ENCODE data around the gene MYO7A.
"Not testable (repeated sequence)": the region's sequence is repeated elsewhere in the genome, so short reads cannot be mapped to it uniquely, and the experiment has no call there.

The MYO7A gene

GRCh38 chr11:77092382-77092781 lies 35.7 kb upstream of the MYO7A start:
- no peak for DNase-seq (ENCODE audit: extremely low read depth in 1 of 2, low read depth in 1 of 2)

DNA sequence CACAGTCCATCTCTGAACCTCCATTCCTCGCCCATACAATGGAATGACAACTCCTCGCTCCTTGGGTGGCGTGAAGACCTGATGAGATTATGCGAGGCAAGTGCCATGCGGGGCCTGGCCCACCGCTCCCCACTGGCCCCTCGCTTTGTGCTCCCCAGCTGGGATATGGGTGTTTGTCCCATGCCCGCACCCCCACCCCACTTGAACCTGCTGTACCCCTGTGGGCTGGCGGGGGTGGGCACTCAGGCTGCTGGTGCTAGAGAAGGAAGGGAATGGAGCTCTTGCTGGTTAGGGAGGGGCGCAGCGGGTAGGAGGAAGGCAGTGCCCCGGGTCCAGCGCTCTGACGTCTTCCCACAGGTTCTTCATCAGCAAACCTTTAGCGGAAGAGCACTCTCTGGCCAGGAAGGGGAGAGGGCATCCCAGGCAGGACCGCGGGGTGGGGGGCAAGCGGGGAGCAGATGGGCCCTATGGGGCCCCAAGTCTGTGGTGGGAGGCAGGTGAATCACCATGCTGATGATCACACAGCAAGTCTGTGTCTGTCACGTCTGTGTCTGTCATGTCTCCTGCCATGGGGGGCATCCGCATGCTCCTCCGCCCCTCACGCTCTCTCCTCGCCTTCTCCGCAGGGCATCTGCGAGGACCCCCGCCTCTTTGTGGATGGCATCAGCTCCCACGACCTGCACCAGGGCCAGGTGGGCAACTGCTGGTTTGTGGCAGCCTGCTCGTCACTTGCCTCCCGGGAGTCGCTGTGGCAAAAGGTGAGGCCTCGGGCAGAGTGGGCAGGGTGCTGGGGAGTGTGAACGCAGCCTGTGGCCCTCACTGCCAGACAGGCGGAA lies 34.8 kb upstream of the MYO7A start:
- DNase-seq (ENCODE audit: extremely low read depth in 1 of 2, low read depth in 1 of 2): no peak

DNA sequence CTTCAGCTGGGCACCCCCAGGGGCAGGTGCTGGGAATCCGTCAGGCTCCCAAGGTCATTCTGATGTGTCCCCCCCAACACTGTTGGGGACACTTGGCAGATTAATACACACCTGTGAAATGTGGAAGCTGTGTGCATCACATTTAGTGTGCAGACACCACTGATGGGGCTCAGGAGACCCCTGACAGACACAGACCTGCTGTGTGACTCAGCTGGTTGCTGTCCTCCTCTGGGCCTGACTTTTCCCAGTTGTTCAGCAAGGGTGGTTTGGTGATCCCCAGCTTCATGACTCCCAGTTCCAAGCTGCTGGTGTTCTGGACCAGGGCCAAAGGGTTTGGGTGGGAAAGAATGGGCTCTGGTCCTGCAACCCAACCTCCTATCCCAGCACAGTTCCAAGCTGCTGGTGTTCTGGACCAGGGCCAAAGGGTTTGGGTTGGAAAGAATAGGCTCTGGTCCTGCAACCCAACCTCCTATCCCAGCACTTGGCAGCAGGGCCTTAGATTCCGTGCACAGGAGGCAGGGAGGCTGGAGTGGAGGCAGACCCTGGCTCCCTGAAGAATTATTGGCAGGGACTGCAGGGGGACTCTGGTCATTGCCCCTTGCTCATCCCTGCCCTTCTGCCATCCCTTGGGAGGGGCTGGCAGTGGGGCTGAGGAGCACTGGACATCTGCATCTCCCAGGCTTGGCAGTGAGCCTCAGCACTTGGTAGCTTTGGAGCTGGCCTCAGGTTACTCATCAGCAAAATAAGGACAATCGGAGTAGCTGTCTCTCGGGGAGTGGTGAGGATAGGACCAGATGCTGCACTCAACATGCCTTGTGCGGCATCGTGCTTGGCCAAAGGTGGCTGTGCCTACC lies 33.8 kb upstream of the MYO7A start:
- DNase-seq (ENCODE audit: extremely low read depth in 1 of 2, low read depth in 1 of 2): no peak

DNA sequence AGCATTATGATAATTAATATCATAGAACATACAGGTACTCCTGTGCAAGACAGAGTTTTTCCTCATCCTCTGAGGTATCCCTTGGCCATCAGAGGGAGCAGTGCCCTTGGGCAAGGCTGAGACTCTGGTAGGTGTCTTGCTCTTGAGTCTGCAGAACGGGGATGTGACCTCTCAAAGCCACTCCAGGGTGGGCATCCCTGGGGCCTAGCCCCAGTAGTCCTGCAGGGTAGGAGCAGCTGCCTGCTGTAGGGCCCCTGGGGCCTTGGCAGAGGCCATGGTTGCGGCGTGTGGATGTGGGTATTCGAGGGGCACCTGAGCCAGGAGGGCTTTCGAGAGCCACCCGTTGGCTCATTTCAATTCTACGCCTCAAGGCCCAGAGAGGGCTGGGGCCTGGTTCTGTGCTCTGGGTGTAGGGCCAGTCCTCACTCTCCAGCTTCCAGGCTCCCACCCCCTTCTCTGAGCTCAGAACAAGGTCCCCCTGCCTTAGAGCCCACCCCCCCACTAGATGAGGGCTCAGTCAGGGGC lies 33.1 kb upstream of the MYO7A start:
- DNase-seq (ENCODE audit: extremely low read depth in 1 of 2, low read depth in 1 of 2): no peak

- DNase-seq (ENCODE audit: extremely low read depth in 1 of 2, low read depth in 1 of 2): no peak
Measured at GRCh38 chr11:77095551-77096490, 32.2 kb upstream of the MYO7A start.

DNA sequence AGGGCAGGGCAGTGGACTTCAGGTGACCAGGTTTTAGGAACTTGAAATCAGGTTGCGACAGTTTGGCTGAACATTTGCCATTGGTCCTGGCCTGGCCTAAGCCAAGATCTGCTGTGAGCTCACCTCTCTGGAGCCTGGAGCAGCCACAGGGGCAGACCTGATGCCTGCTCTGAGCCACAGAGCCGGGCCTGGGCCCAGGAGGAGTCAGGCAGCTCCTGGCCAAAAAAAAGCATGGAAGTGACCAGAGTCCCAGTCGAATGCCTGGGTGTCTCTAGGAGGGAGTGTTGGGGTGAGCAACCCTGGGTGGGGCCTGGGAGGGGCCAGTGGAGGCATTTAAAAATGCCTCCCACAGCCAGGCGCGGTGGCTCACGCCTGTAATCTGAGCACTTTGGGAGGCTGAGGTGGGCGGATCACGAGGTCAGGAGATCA lies 31.4 kb upstream of the MYO7A start:
- DNase-seq (ENCODE audit: extremely low read depth in 1 of 2, low read depth in 1 of 2): no peak

- not testable (repeated sequence) for DNase-seq (ENCODE audit: extremely low read depth in 1 of 2, low read depth in 1 of 2)
Measured at GRCh38 chr11:77097180-77097579, 30.9 kb upstream of the MYO7A start.

DNA sequence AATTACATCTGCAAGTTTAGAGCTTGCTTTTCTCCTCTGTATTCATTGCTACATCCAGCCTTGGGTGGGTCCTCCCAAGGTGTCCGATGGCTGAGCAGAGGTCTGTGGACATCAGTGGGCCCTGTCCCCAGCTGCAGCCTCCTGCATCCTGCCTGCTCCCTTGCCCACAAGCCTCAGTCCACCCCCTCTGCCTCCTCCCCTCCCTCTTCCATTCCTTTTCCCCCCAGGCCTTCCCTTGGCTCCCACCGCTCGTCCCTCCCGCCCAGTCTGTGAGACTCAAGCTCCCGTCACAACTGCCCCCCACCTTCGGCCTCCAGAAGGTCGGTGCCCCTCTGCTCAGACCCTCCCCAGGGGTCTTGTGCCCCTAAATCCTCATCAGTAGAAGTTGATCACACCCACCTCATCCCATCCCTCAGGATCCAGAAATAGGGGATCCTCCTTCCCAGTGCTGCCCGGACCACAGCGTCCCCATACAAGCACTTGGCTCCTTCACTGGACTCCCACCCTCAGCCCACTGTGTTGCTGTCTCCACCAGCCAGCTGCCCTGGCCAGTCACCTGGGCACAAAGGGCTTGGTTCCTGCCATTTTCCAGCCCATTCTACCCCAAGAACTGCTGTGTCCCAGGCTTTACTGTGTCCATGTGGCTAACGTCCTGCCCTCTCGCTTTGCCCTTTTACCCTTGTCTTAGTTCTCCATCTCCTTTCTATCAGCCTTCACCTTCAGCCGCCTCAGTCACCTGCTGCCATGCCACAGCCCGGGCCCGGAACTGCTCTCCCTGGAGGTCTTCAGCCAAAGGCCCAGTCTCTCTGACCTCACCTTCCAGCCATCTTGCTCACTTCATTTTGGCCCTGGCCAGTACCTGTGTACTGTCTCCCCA lies 27.6 kb upstream of the MYO7A start:
- no peak for DNase-seq (ENCODE audit: extremely low read depth in 1 of 2, low read depth in 1 of 2)

DNA sequence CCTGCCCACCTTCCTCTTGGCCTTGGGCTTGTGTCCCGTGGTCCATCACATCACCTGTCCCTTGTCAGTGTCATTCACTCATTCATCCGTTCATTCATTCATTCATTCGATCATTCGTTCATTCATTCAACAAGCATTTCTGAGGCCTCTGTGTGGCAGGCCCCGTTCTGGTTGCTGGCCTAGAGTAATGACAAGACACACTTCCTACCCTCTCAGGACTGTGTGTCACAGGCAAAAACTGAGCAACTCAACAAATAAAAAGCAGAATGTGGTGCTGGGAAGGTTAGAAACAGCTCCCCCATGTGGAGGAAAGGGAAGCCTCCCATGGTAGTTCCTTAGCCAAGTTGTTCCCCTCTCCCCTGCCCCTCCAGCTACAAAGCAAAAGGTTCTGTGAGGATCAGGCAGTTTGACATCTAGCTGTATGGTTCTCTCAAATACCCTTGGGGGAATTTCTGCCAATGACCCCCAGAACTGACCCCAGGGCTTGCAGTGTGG lies 27.0 kb upstream of the MYO7A start:
- DNase-seq (ENCODE audit: extremely low read depth in 1 of 2, low read depth in 1 of 2): no peak

DNA sequence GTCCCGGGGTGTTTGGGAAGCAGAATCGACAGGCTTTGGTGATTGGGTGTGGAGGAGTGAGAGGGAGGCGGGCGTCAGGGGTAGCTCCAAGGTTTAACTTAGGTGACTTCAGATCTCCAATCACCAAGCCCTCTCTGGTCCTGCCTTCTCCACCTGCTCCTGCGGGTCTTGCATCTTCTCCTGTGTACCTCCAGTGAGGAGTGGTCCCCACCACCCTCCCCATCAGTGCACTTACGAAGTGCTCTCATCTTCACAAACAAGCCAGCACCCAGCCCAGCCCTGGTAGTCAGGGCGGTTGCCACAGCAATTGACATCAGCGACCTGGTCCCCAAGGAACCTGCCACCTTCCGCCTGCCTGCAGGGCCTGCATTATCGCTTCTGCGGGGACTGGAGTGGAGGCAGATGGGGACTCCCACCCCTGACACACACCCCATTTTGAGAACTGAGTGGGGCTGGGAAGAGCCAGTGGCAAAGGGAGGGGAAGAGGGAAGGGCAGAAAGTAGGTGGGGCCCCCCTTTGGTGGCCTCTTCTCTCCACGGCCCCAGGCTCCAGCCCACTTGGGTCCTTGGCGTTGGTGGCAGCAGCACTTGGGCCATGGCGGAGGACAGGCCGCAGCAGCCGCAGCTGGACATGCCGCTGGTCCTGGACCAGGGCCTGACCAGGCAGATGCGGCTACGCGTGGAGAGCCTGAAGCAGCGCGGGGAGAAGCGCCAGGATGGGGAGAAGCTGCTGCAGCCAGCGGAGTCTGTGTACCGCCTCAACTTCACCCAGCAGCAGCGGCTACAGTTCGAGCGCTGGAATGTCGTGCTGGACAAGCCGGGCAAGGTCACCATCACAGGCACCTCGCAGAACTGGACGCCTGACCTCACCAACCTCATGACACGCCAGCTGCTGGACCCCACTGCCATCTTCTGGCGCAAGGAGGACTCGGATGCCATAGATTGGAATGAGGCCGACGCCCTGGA lies 25.5 kb upstream of the MYO7A start, which contains the start of gene OMP:
OMP (plus strand) TSS at position 595 of the 965 bp plus-strand sequence; CDS start at position 595, 0 bp downstream.
- DNase-seq (ENCODE audit: extremely low read depth in 1 of 2, low read depth in 1 of 2): no peak

- no peak for DNase-seq (ENCODE audit: extremely low read depth in 1 of 2, low read depth in 1 of 2)
Measured at GRCh38 chr11:77103319-77103718, 24.7 kb upstream of the MYO7A start.

DNA sequence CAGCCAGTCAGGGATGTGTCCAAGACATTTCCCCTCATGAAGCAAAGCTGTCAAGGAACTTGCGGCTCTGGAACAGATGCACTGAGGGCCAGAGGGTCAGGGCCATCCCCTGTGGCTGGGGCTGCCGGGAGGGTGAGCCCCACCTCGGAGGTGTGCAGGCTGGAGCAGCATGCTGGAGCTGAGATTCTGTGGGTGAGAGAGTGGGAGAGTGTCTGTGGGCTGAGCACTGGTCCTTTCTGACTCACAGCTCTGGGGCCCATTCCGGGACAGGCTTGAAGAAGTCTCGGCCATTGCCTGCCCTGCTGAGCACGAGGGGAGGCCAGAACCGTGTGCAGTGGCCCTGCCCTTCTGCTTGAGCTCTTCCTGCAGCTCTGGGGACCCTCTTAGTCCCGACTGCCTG lies 23.3 kb upstream of the MYO7A start:
- no peak for DNase-seq (ENCODE audit: extremely low read depth in 1 of 2, low read depth in 1 of 2)

- DNase-seq (ENCODE audit: extremely low read depth in 1 of 2, low read depth in 1 of 2): no peak
Measured at GRCh38 chr11:77106321-77106720, 21.7 kb upstream of the MYO7A start.

DNA sequence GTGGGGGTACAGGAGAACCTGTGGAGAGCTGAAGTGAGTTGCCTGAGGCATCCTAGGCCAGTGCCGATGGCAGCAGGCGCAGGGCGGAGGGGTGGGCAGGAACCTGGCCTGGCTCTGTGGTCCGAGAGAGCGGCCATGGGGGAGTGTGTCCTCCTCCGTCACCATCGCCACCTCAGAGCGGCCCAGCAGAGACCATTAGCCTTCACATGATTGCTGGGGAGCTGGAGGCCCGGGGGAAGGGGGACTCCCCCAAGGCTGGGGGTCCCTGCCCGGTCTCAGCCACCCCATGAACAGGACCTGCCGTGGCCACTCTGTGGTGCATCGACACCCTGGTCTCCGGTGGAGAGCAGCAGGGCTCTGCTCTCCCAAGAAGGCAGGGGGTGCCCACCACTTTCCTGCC lies 21.3 kb upstream of the MYO7A start:
- no peak for DNase-seq (ENCODE audit: extremely low read depth in 1 of 2, low read depth in 1 of 2)

DNA sequence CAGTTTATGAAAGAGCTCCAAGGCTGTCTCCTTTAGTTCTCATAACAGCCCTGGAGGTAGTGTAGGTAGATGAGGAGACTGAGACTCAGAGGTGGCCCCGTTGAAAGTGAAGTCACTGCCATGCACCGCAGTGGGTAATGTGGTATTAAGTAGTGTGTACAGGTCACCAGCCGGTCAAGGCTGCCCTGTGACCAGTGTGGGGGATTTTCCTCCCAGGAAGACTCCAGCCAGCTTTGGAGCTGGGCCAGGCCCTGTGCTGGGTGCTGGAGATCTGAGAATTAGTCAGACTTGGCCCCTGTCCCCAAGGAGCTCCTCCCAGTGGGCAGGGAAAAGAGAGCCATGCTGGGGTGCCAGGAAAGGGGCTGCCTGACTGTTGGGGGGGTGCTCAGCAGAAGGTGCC lies 20.1 kb upstream of the MYO7A start:
- no peak for DNase-seq (ENCODE audit: extremely low read depth in 1 of 2, low read depth in 1 of 2)

DNA sequence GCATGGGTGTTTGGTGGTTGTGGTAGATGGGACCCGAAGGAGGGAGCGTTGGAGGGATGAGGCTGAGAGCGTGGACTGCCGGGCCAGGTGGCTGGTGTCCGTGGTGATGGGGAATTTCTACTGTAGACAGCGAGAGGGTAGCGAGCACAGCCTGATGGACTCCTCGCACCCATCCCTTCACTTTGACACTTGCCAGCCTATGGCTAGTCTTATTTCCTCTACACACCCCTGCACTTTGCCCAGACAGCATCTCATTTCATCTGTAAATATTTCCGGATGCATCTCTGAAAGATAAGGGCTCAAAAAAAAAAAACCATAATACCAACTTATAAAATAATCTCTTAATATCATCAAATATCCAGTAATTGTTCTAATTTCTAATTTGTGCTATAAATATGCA lies 19.6 kb upstream of the MYO7A start:
- no peak for DNase-seq (ENCODE audit: extremely low read depth in 1 of 2, low read depth in 1 of 2)

DNA sequence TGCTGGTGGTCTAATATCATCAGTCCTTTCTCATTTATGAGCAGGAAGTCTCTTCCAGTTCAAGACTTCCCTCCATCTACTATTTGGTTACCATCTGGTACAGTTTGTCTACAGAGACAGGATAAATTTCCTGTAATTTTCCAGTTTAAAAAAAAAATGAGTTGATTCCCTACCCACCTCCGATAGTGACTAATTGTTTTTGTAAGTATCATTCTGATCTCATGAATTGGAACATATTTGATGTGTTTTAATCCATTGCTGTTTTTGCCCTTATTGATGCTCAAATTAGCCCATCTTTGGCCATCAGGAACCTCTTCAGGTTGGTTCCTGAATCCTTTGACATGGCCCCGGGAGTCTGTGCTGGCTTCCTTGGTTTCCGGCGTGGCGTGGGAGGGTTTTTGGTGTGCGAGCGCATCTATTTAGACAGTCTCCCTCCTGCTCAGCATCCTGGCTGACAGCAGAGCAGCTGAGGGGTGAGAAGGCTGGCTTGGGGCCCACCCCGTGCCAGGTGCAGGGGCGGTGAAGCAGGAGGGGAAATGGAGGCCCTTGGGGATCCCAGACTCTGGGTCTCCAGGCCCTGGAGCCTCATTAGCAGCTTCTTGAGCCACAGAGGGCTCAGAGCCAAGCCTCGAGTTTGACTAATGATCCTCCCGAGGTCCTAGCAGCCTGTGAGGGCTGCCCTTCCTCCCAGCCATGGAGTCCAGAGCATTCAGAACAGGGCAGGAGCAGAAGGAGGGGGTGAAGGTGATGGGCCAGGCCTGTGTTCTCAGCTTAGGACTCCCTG lies 18.6 kb upstream of the MYO7A start:
- no peak for DNase-seq (ENCODE audit: extremely low read depth in 1 of 2, low read depth in 1 of 2)

All from stimulated activated CD8-positive, alpha-beta memory T cell treated with anti-CD3 and anti-CD28 coated beads, Interleukin-7, amount 100 ng/mL, for 48 hours (primary cell).